ENCODE measurements around the gene USP47.

Gene USP47

GRCh38 chr11:11965192-11965591 lies 123.4 kb downstream of the USP47 start:
- no peaks in the 10 kb centered on the region for H3K36me3 Mint-ChIP-seq
- ATAC-seq (replicated peaks) (no peak), DNase-seq (no peak)
- H3K27me3 Mint-ChIP-seq = peaks cover 21 to 23% of the 10 kb centered on the region in 2 donors
- H3K27ac Mint-ChIP-seq = peak overlapping the region; percentile 42
- H3K4me1 Mint-ChIP-seq = peaks cover 8 to 9% of the 10 kb centered on the region in 2 donors
- H3K4me3 Mint-ChIP-seq = no peak overlapping the region
- H3K9me3 Mint-ChIP-seq = no peaks in the 10 kb centered on the region

GRCh38 chr11:11965656-11966353 lies 124.0 kb downstream of the USP47 start:
- ATAC-seq (replicated peaks) (no peak), DNase-seq (no peak)
- peak overlapping the region; percentile 43 for H3K27ac Mint-ChIP-seq
- peaks cover 2 to 3% of the 10 kb centered on the region in 2 donors for H3K4me1 Mint-ChIP-seq
- H3K27me3 Mint-ChIP-seq = peaks cover 21 to 23% of the 10 kb centered on the region in 2 donors
- H3K9me3 Mint-ChIP-seq = no peaks in the 10 kb centered on the region
- H3K4me3 Mint-ChIP-seq = no peak overlapping the region
- H3K36me3 Mint-ChIP-seq = no peaks in the 10 kb centered on the region

- ATAC-seq (replicated peaks) (no peak), DNase-seq (no peak)
- peaks cover 0 to 2% of the 10 kb centered on the region in 2 donors for H3K4me1 Mint-ChIP-seq
- no peaks in the 10 kb centered on the region for H3K9me3 Mint-ChIP-seq
- H3K27me3 Mint-ChIP-seq = peaks cover 21 to 23% of the 10 kb centered on the region in 2 donors
- H3K27ac Mint-ChIP-seq = no peak overlapping the region
- H3K4me3 Mint-ChIP-seq = no peak overlapping the region
- H3K36me3 Mint-ChIP-seq = no peaks in the 10 kb centered on the region
Measured at GRCh38 chr11:11966354-11966741, 124.6 kb downstream of the USP47 start.

- H3K4me3 Mint-ChIP-seq = no peak overlapping the region
- peak; percentile 52 for DNase-seq
- H3K36me3 Mint-ChIP-seq = no peaks in the 10 kb centered on the region
- peak; percentile 94 to 96 for ATAC-seq (replicated peaks)
- peaks cover 21 to 23% of the 10 kb centered on the region in 2 donors for H3K27me3 Mint-ChIP-seq
- no peaks in the 10 kb centered on the region for H3K9me3 Mint-ChIP-seq
- no peak overlapping the region for H3K27ac Mint-ChIP-seq
- H3K4me1 Mint-ChIP-seq = peaks cover 0 to 2% of the 10 kb centered on the region in 2 donors
Measured at GRCh38 chr11:11966826-11967668, 125.3 kb downstream of the USP47 start.

DNA sequence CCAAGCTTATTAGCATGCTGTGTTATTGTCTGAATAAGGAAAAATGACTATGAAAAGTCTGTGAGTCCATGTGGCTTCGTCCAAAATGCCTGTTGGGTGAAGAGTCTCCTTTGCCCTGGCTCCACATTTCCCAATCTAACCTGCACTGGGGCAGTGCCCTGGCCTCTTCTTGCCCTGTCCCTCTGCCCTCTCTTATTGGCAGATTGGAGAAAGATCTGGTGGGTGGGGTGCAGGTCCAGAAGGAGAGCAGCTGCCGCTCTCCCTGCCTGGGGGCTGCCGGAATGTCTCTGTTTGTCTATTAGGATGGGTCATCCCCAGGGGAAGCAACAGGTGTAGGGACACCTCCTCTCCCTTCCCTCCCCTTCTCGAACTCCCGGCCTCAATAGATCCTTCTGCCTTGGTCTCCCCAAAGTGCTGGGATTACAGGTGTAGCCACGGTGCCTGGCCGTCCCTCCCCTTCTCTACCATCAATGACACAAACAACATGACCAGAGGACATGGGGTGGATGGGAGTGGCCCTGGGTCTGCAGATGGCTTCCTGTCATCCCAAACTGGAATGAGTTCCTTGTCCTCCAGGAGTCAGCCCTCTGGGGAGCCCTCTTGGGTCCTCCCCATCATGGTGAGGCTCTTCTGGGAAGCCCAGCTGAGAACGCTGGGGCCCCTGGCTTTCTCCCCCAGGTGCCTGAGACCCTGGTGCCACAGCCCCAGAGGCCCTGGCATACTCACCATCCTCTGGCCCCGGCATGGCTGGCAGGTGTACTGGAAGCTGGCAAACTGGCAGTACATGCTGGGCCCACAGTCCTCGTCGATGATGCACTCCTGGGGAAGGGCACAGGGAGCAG lies 126.1 kb downstream of the USP47 start:
- H3K4me3 Mint-ChIP-seq = no peak overlapping the region
- H3K36me3 Mint-ChIP-seq = no peaks in the 10 kb centered on the region
- no peaks in the 10 kb centered on the region for H3K9me3 Mint-ChIP-seq
- ATAC-seq (replicated peaks) = no peak
- H3K27ac Mint-ChIP-seq = no peak overlapping the region
- H3K4me1 Mint-ChIP-seq = peaks cover 0 to 2% of the 10 kb centered on the region in 2 donors
- H3K27me3 Mint-ChIP-seq = peaks cover 21 to 23% of the 10 kb centered on the region in 2 donors
- DNase-seq = no peak

- Mint-ChIP-seq H3K4me3 (no peak overlapping the region), H3K4me1 (peaks cover 0 to 2% of the 10 kb centered on the region in 2 donors), H3K27ac (no peak overlapping the region), H3K27me3 (peaks cover 21 to 23% of the 10 kb centered on the region in 2 donors), H3K36me3 (no peaks in the 10 kb centered on the region), H3K9me3 (no peaks in the 10 kb centered on the region)
- ATAC-seq (replicated peaks) = no peak
- no peak for DNase-seq
Measured at GRCh38 chr11:11968511-11969280, 126.9 kb downstream of the USP47 start.

DNA sequence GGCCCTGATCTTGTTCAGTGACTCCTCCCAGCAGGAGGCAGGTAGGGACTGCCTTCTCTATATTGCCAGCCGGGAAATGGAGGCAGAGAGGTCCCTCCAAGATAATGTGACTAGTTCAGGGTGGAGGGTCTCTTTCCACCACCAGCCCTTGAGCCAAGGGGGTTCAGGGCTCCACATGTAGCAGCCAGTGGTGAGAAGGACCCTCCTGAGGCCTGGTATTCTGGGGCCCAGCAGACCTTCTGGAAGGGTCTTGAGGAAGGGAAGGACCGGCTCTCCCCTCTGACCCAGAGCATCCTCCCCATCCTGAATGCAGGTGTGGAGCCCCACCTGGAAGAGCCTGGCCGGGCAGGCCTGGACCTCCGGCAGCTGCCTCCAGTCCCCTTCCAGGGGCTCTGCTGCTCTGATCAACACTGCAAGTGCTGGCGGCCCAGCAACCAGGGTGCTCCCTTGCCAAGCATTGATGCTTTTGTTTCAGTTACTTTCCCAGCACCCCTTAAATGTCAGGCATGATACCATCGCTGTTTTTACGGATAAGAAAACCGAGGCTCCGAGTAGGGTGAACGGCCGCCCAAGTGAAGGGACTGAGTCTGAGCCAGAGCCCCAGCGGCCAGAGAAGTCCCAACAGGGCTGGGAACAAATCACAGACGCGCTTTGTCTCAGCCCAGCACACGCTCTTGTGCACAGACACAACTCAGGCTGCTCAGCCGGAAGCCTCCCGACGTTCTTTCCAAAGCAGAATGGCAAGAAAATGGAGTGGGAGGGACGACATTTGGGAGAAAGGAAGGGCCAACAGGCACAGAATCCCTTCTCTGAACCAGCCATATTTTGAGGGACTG lies 127.8 kb downstream of the USP47 start:
- Mint-ChIP-seq H3K4me1 (peaks cover 0 to 2% of the 10 kb centered on the region in 2 donors), H3K27ac (no peak overlapping the region), H3K4me3 (no peak overlapping the region), H3K36me3 (no peaks in the 10 kb centered on the region), H3K9me3 (no peaks in the 10 kb centered on the region), H3K27me3 (peaks cover 18% of the 10 kb centered on the region in 2 donors)
- DNase-seq (no peak), ATAC-seq (replicated peaks) (no peak)

GRCh38 chr11:11970556-11970955 lies 128.8 kb downstream of the USP47 start:
- no peak overlapping the region for H3K4me3 Mint-ChIP-seq
- H3K27me3 Mint-ChIP-seq = peaks cover 13 to 15% of the 10 kb centered on the region in 2 donors
- no peaks in the 10 kb centered on the region for H3K9me3 Mint-ChIP-seq
- H3K27ac Mint-ChIP-seq = no peak overlapping the region
- ATAC-seq (replicated peaks) (no peak), DNase-seq (no peak)
- peaks cover 0 to 2% of the 10 kb centered on the region in 2 donors for H3K4me1 Mint-ChIP-seq
- H3K36me3 Mint-ChIP-seq = no peaks in the 10 kb centered on the region

DNA sequence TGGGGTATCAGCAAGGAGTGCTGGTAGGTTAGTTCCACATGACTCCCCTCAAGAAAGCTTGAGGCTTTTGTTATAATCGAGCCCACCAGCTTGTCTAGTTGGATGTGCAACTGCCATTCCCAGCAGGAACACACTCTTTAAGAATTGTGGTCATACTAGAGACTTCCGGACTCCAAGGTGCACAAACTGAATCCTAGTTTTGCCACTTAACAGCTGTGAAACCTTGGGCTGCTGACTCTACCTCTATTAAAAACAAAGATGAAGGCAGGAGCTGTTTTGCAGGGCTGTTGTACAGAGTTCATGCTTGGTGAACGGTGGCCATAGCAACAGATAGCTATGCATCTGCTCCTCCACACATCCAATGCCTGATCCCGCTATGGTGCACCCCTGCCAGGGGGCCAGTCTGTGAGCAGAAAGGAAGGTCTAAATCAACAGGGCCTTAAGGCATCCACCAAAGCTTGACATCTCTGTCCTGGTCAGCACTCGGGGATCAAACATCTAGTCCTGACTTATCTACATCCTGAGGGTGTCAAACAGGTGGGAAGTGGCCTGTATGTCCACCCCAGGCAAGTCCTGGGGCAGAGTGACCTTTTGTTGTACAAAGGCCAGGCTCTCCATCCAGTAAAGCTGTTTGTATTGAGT lies 130.3 kb downstream of the USP47 start:
- Mint-ChIP-seq H3K27me3 (peaks cover under 1% of the 10 kb centered on the region in 2 donors), H3K4me1 (no peaks in the 10 kb centered on the region), H3K36me3 (no peaks in the 10 kb centered on the region), H3K4me3 (no peak overlapping the region), H3K9me3 (no peaks in the 10 kb centered on the region), H3K27ac (no peak overlapping the region)
- ATAC-seq (replicated peaks) (no peak), DNase-seq (no peak)

- Mint-ChIP-seq H3K27me3 (no peaks in the 10 kb centered on the region), H3K4me3 (no peak overlapping the region), H3K36me3 (no peaks in the 10 kb centered on the region), H3K4me1 (no peaks in the 10 kb centered on the region), H3K27ac (no peak overlapping the region), H3K9me3 (no peaks in the 10 kb centered on the region)
- no peak for DNase-seq
- no peak for ATAC-seq (replicated peaks)
Measured at GRCh38 chr11:11972730-11973341, 131.1 kb downstream of the USP47 start.

- Mint-ChIP-seq H3K4me3 (no peak overlapping the region), H3K9me3 (peaks cover 2 to 5% of the 10 kb centered on the region in 2 donors), H3K36me3 (peaks cover 0 to 1% of the 10 kb centered on the region in 2 donors), H3K27ac (no peak overlapping the region), H3K4me1 (peaks cover 0 to 3% of the 10 kb centered on the region in 2 donors), H3K27me3 (no peaks in the 10 kb centered on the region)
- no peak for DNase-seq
- no peak for ATAC-seq (replicated peaks)
Measured at GRCh38 chr11:11973361-11973800, 131.6 kb downstream of the USP47 start.

DNA sequence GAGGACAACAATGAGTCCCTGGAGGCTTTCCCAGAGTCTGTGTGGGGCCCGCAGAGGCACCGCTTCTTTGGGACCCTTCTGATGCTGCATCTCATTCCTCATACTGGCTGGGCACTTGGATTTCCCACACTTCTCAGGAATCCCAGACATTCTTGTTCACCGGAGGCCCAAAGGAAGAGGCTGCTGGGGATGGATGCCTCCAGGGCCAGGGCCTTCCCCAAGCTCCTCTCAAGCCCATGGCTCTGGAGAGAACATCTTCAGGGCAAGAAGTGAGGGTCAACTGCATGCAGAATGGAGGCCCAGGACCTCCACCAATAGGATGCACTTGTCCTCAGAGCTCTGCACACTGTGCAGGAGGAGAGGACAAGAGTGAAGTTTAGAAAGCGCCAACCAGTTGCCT lies 132.1 kb downstream of the USP47 start:
- no peak for ATAC-seq (replicated peaks)
- H3K36me3 Mint-ChIP-seq = peaks cover 0 to 1% of the 10 kb centered on the region in 2 donors
- H3K27me3 Mint-ChIP-seq = no peaks in the 10 kb centered on the region
- H3K4me1 Mint-ChIP-seq = peaks cover 0 to 6% of the 10 kb centered on the region in 2 donors
- no peak for DNase-seq
- peaks cover 3 to 6% of the 10 kb centered on the region in 2 donors for H3K9me3 Mint-ChIP-seq
- H3K4me3 Mint-ChIP-seq = no peak overlapping the region
- no peak overlapping the region for H3K27ac Mint-ChIP-seq
